ENCODE data around the gene SPTB.

SPTB gene

GRCh38 chr14:64875350-64875749 is 4.4 kb downstream of the SPTB start:
- in situ Hi-C loops (cut with MboI; ENCODE audit: low sequenced_read_pairs, unreplicated experiment) = no loop called here
- no peak for TF ChIP-seq CTCF (IDR thresholded peaks at IDR 0.05; ENCODE audit: borderline replicate concordance, control extremely low read depth, extremely low read depth, insufficient read depth, missing control alignments)
- no peak for DNase-seq (ENCODE audit: low spot score)

GRCh38 chr14:64873506-64874219 is 6.0 kb downstream of the SPTB start:
- in situ Hi-C loops (cut with MboI; ENCODE audit: low sequenced_read_pairs, unreplicated experiment) = no loop called here
- no peak for DNase-seq (ENCODE audit: low spot score)
- no peak for TF ChIP-seq CTCF (IDR thresholded peaks at IDR 0.05; ENCODE audit: borderline replicate concordance, control extremely low read depth, extremely low read depth, insufficient read depth, missing control alignments)

- in situ Hi-C loops (cut with MboI; ENCODE audit: low sequenced_read_pairs, unreplicated experiment) = no loop called here
- no peak for TF ChIP-seq CTCF (IDR thresholded peaks at IDR 0.05; ENCODE audit: borderline replicate concordance, control extremely low read depth, extremely low read depth, insufficient read depth, missing control alignments)
- DNase-seq (ENCODE audit: low spot score) = no peak
Measured at GRCh38 chr14:64871344-64871743, 8.4 kb downstream of the SPTB start.

- DNase-seq (ENCODE audit: low spot score) = no peak
- TF ChIP-seq CTCF (IDR thresholded peaks at IDR 0.05; ENCODE audit: borderline replicate concordance, control extremely low read depth, extremely low read depth, insufficient read depth, missing control alignments) = no peak
- in situ Hi-C loops (cut with MboI; ENCODE audit: low sequenced_read_pairs, unreplicated experiment) = no loop called here
Measured at GRCh38 chr14:64870160-64870559, 9.5 kb downstream of the SPTB start.

GRCh38 chr14:64868841-64869240 is 10.9 kb downstream of the SPTB start:
- in situ Hi-C loops (cut with MboI; ENCODE audit: low sequenced_read_pairs, unreplicated experiment) = no loop called here
- DNase-seq (ENCODE audit: low spot score) = no peak
- no peak for TF ChIP-seq CTCF (IDR thresholded peaks at IDR 0.05; ENCODE audit: borderline replicate concordance, control extremely low read depth, extremely low read depth, insufficient read depth, missing control alignments)

- in situ Hi-C loops (cut with MboI; ENCODE audit: low sequenced_read_pairs, unreplicated experiment) = no loop called here
- no peak for TF ChIP-seq CTCF (IDR thresholded peaks at IDR 0.05; ENCODE audit: borderline replicate concordance, control extremely low read depth, extremely low read depth, insufficient read depth, missing control alignments)
Measured at GRCh38 chr14:64868379-64868778, 11.3 kb downstream of the SPTB start.

More at GRCh38 chr14:64868379-64868778, 11.3 kb downstream of the SPTB start:
- DNase-seq (ENCODE audit: low spot score) = no peak
